Measurements from ENCODE around the gene LBHD2. TPM values are rescaled to one million over a fixed set of nuclear protein-coding genes. Genes with fewer than 3 reads are reported as not detected.

LBHD2 gene
- polyA plus RNA-seq, 1 of the 3 experiments (the other 2 are of a cell fraction), result not detected

- TF ChIP-seq PBX3 (IDR thresholded peaks at IDR 0.05), result no peak
- TF ChIP-seq YY1 (IDR thresholded peaks at IDR 0.05; ENCODE audit: low read depth), result no peak
- TF ChIP-seq RFX5 (IDR thresholded peaks at IDR 0.05; ENCODE audit: low read length), result no peak
Measured at GRCh38 chr14:103091041-103091882, 7.3 kb downstream of the LBHD2 start (continued).

GRCh38 chr14:103091883-103092222 is 7.8 kb downstream of the LBHD2 start:
- no peaks in the 10 kb centered on the region for H3K9me2 ChIP-seq
- no peak overlapping the region for H3K27ac ChIP-seq (ENCODE audit: low read depth in 2 of 2, low read length in 1 of 2)
- ChIA-PET POLR2A (no interaction called here), CTCF (interaction anchor here (1.3 to 3.2 kb wide), 4 partner anchors 13 to 299 kb away, joined by 3 to 14 read pairs (median 5); no protein-coding TSS in a partner anchor)
- H3K9ac ChIP-seq, result no peak overlapping the region
- no peak for DNase-seq
- H3F3A ChIP-seq (replicated peaks; ENCODE audit: insufficient read depth), result peaks cover 4% of the 10 kb centered on the region
- peak overlapping the region; percentile 50; the same call in 1 of the 2 replicates for H3K4me2 ChIP-seq
- H4K20me1 ChIP-seq (ENCODE audit: insufficient read depth), result no peaks in the 10 kb centered on the region
- WGBS (ENCODE audit: low lambda C conversion rate), result 60% methylated on average over 1 of the region's 9 CpGs
- no peaks in the 10 kb centered on the region for H3K27me3 ChIP-seq (ENCODE audit: insufficient read depth)
- H3K9me3 ChIP-seq, result no peaks in the 10 kb centered on the region
- no peak overlapping the region for H2AFZ ChIP-seq (ENCODE audit: low read depth)
- H3K36me3 ChIP-seq (replicated peaks in 1 of 2; ENCODE audit: control insufficient read depth in 1 of 2, insufficient read depth in 2 of 2, low read length in 1 of 2), result no peaks in the 10 kb centered on the region
- H3K4me3 ChIP-seq (ENCODE audit: low read depth in 2 of 2, low read length in 1 of 2), result no peak overlapping the region; a peak in 1 of 4 replicates
- H3K4me1 ChIP-seq (ENCODE audit: control insufficient read depth in 1 of 2, insufficient read depth in 2 of 2, low read depth in 1 of 2, low read length in 1 of 2), result peaks cover 0 to 4% of the 10 kb centered on the region in 2 experiments; a peak in 1 of 4 replicates
- H3K79me2 ChIP-seq (ENCODE audit: insufficient read depth), result no peaks in the 10 kb centered on the region
- TF ChIP-seq RCOR1 (IDR thresholded peaks at IDR 0.05; ENCODE audit: low read length), result no peak
- no peak for TF ChIP-seq USF1 (IDR thresholded peaks at IDR 0.05; ENCODE audit: borderline replicate concordance, low read depth)
- TF ChIP-seq TEAD4 (IDR thresholded peaks at IDR 0.05; ENCODE audit: borderline replicate concordance, insufficient read depth), result no peak
- no peak for TF ChIP-seq PBX3 (IDR thresholded peaks at IDR 0.05)
- no peak for TF ChIP-seq NRF1 (IDR thresholded peaks at IDR 0.05; ENCODE audit: low read depth, low read length)
- no peak for TF ChIP-seq GATA2 (CRISPR knock-in tag; IDR thresholded peaks at IDR 0.05)
- TF ChIP-seq JUND (IDR thresholded peaks at IDR 0.05), result no peak
- TF ChIP-seq USF2 (IDR thresholded peaks at IDR 0.05; ENCODE audit: borderline replicate concordance, low read depth, low read length), result no peak
- TF ChIP-seq FOXM1 (IDR thresholded peaks at IDR 0.05; ENCODE audit: low read depth), result no peak
- TF ChIP-seq IRF3 (IDR thresholded peaks at IDR 0.05; ENCODE audit: low read depth, low read length), result no peak
- no peak for TF ChIP-seq RXRA (IDR thresholded peaks at IDR 0.05; ENCODE audit: borderline replicate concordance, low read depth)
- no peak for TF ChIP-seq CTCF (IDR thresholded peaks at IDR 0.05)
- TF ChIP-seq ZBTB33 (IDR thresholded peaks at IDR 0.05; ENCODE audit: borderline replicate concordance, low read depth), result no peak
- TF ChIP-seq FOSL2 (IDR thresholded peaks at IDR 0.05; ENCODE audit: borderline replicate concordance, low read depth), result no peak
- TF ChIP-seq EP300 (IDR thresholded peaks at IDR 0.05; ENCODE audit: borderline replicate concordance in 1 of 2, low read depth in 1 of 2, low read length in 1 of 2), result no peak
- TF ChIP-seq TAF1 (IDR thresholded peaks at IDR 0.05; ENCODE audit: borderline replicate concordance, low read depth, low read length), result no peak
